ENCODE data around the gene CDH13.

- TF ChIP-seq CTCF (IDR thresholded peaks at IDR 0.05) (no peak), RAD21 (conservative IDR thresholded peaks at IDR 0.05 in 1 of 2, IDR thresholded peaks at IDR 0.05 in 1 of 2) (no peak), EP300 (IDR thresholded peaks at IDR 0.05) (no peak), NFE2L2 (conservative IDR thresholded peaks at IDR 0.05; ENCODE audit: low read length) (no peak), POLR2AphosphoS2 (conservative IDR thresholded peaks at IDR 0.05; ENCODE audit: low read length) (no peak)
Observed at GRCh38 chr16:83602761-83603722, 976.3 kb downstream of the CDH13 start.
